HG02973 (cell line): ENCODE data around the gene ICAM1.
A peak's percentile ranks its signal among the peaks of the same experiment; 100 is the strongest.
"Not testable (repeated sequence)": the region's sequence is repeated elsewhere in the genome, so short reads cannot be mapped to it uniquely, and the experiment has no call there.

ENCODE experiments used
- ATAC-seq: cut with Tn5 transposase; IDR thresholded peaks from one replicate; pipeline ENCODE4 v1.9.1; 2021; ENCODE audit warnings: moderate library complexity; ENCODE audit not compliant: unreplicated experiment

Gene ICAM1, protein sequence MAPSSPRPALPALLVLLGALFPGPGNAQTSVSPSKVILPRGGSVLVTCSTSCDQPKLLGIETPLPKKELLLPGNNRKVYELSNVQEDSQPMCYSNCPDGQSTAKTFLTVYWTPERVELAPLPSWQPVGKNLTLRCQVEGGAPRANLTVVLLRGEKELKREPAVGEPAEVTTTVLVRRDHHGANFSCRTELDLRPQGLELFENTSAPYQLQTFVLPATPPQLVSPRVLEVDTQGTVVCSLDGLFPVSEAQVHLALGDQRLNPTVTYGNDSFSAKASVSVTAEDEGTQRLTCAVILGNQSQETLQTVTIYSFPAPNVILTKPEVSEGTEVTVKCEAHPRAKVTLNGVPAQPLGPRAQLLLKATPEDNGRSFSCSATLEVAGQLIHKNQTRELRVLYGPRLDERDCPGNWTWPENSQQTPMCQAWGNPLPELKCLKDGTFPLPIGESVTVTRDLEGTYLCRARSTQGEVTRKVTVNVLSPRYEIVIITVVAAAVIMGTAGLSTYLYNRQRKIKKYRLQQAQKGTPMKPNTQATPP

GRCh38 chr19:10270616-10271394 lies at the start of gene ICAM1:
Gene ICAM1, plus strand, starts transcription at chr19:10271120. Its CDS starts 40 bp downstream, at chr19:10271160.
- peak; percentile 32 for ATAC-seq

- no peak for ATAC-seq
Measured at GRCh38 chr19:10222201-10222890, 48.6 kb upstream of the ICAM1 start.

- no peak for ATAC-seq
Measured at GRCh38 chr19:10223488-10224213, 47.3 kb upstream of the ICAM1 start.

GRCh38 chr19:10224337-10224736 lies 46.6 kb upstream of the ICAM1 start:
- ATAC-seq, result no peak

GRCh38 chr19:10226021-10226375 lies 44.9 kb upstream of the ICAM1 start:
- ATAC-seq, result no peak

GRCh38 chr19:10226376-10227025 lies 44.4 kb upstream of the ICAM1 start:
- ATAC-seq, result no peak

GRCh38 chr19:10227026-10227971 lies 43.6 kb upstream of the ICAM1 start:
- ATAC-seq, result no peak

GRCh38 chr19:10228393-10228792 lies 42.5 kb upstream of the ICAM1 start:
- no peak for ATAC-seq

DNA sequence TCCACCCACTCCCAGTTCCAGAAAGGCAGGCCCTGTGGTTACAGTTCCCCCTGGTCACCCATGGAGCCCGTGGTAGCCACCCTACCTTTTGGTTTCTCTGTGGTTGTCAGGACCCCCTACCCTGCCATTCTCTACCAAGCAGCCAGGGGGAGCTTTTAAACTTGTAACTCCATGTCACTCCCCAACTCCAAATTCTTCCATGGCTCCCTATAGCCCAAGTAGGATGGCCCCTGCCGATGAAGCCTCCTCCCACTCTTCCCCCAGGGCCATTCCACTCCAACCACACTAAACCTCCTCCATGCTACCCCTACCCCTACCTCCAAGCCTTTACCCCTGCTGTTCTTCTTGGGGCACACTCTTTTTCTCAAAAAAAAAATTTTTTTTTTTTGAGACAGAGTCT lies 42.0 kb upstream of the ICAM1 start:
- ATAC-seq, result no peak

- ATAC-seq, result no peak
Measured at GRCh38 chr19:10230173-10230860, 40.6 kb upstream of the ICAM1 start.

DNA sequence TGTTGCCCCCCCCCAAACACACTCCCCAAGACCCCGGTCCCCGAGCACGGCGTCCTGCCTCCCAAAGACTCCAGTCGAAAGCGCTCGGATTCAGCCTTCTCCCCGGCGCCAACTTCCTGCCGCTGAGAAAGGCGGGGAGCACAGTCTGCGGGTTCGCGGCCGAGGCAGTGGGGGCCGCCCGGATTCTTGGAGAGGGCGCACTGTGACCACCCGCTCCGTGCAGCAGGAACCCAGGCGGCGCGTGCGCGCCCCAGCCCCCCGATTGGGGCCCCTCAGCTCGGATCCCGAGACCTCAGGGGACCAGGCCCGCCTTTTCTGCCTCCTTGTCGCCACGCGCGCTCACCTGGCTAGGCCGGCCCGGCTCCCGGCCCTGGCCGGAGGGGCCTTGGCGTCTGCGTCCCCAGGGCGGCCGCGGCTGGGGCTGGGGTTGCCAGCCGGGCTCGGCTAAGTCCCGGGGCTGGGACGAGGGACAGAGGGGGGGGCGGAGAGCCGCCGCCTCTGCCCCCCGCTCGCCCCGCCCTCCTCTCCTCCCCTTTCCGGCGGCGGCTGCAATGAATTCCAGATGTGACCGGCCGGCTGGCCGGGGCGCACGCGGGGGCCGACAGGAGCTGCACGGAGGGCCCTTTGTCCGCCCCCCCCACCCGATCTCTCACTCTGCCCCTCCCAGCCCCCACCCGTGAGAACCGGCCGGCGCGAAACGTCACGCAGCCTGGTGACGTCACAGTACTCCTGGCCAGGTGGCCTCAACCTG lies 39.9 kb upstream of the ICAM1 start, which contains the start of gene S1PR2:
TSS of gene S1PR2 (minus strand) at position 471 of the 751 bp plus-strand sequence. CDS start 6,426 bp downstream, outside the sequence.
- ATAC-seq, result peak; percentile 33

DNA sequence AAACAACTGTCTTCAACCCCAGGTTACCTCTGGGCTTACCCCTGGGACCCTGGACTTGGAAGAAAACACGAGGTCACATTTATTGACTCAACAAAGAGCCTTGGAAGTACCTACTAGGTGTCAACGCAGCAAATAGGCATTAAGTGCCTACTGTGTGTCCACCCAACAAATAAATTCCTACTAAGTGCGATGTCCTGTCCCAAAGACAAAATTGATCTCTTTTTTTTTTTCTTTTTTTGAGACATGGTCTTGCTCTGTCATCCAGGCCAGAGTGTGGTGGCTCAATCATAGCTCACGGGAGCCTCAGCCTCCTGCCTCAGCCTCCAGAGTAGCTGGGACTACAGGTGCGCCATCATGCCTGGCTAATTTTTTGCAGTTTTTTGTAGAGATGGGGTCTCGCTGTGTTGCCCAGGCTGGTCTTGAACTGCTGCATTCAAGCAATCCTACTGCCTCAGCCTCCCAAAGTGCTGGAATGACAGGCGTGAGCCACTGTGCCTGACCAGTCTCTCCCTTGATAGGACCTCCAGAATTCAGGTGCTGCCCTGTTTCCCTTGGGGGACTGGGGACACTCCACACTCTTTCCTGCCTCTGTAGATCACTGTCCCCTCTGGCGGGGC lies 39.2 kb upstream of the ICAM1 start:
- no peak for ATAC-seq

GRCh38 chr19:10233946-10234345 lies 37.0 kb upstream of the ICAM1 start:
- no peak for ATAC-seq

- no peak for ATAC-seq
Measured at GRCh38 chr19:10235003-10235402, 35.9 kb upstream of the ICAM1 start.

DNA sequence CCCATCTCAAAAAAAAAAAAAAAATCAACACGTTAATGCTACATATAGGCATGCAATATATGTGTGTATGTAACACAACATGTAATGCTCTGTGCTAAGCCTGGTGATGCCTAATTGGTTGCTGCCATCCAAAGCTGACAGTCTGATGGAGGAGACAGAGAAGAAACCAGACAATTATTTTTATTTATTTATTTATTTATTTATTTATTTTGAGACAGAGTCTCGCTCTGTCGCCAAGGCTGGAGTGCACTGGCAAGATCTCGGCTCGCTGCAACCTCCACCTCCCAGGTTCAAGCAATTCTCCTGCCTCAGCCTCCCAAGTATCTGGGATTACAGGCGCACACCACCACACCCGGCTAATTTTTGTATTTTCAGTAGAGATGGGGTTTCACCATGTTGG lies 35.5 kb upstream of the ICAM1 start:
- not testable (repeated sequence) for ATAC-seq

DNA sequence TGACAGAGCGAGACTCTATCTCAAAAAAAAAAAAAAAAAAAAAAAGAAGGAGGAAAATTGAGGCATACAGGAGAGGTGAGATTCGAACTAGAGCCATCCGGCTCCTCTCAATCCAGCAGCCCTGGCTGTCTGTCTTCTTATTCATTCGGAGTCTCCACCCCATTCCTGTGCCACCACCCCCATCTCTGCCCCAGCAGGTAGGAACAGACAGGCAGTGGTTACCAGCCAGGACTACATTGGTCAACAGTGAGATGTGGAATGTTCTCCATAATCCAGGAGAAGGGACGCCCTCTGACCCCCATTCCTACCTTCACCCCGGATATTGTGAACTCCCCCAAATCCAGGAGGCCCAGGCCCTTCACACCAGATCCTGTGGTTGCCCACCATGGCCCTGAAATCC lies 33.2 kb upstream of the ICAM1 start:
- ATAC-seq, result no peak

DNA sequence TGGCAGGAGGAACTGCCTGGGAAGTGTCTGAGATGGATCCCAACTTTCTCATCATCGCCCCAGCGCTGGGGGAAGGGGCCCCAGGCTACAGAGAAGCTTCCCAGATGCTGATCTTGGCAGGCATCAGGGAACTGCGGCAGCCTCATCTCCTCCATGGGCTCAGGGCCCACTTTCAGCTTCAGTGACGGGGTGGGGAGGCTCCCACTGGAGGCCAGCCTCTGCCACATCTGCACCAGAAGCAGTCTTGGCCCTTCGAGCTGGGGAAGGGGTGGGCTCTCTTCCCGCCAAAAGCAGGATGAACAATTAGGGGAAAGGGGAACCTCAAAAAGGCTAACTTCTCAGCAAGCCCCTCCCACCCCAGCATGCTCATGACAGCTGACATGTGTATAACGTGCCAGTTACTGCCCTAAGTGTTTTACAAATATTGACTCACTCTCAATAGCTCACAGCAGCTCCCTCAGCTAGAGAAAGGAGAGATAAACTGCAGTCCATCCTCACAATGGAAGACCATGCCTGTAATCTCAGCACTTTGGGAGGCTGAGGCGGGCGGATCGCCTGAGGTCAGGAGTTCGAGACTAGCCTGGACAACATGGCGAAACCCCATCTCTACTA lies 32.6 kb upstream of the ICAM1 start:
- ATAC-seq, result no peak
